ENCODE measurements around the gene CCDC106.

DNA sequence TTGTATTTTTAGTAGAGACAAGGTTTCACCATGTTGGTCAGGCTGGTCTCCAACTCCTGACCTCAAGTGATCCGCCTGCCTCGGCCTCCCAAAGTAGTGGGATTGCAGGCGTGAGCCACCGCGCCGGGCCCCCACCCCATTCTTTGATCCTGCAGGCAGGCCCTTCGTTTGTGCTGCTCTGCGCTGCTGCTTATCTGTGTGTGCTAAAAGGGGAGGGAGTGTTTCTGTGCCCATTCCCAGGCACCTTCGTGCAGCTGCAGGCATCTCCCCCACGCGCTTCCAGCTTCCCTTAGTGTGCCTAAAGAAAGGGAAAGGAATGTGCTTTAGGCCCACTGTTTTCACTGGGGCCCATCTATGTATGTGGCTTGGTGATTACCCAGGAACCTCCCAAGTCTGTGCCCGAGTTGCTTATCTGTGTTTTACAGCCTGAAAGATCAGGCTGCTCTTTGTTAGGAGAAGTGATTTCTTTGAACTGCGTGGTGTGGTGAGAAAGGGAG lies 54.2 kb downstream of the CCDC106 start:
- TF ChIP-seq, protein P1, sequence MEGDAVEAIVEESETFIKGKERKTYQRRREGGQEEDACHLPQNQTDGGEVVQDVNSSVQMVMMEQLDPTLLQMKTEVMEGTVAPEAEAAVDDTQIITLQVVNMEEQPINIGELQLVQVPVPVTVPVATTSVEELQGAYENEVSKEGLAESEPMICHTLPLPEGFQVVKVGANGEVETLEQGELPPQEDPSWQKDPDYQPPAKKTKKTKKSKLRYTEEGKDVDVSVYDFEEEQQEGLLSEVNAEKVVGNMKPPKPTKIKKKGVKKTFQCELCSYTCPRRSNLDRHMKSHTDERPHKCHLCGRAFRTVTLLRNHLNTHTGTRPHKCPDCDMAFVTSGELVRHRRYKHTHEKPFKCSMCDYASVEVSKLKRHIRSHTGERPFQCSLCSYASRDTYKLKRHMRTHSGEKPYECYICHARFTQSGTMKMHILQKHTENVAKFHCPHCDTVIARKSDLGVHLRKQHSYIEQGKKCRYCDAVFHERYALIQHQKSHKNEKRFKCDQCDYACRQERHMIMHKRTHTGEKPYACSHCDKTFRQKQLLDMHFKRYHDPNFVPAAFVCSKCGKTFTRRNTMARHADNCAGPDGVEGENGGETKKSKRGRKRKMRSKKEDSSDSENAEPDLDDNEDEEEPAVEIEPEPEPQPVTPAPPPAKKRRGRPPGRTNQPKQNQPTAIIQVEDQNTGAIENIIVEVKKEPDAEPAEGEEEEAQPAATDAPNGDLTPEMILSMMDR (IDR thresholded peaks at IDR 0.05) = no peak
- no peak for TF ChIP-seq POLR2A (IDR thresholded peaks at IDR 0.05)

Measured in adrenal gland (tissue), 5 donors.